ENCODE measurements around the gene SPATA6. TPM values are rescaled to one million over a fixed set of nuclear protein-coding genes. Genes with fewer than 3 reads are reported as not detected.
"Not testable (repeated sequence)": the region's sequence is repeated elsewhere in the genome, so short reads cannot be mapped to it uniquely, and the experiment has no call there.

The SPATA6 gene
- 10 to 100 TPM; 13.6 to 20.7 (median 18.8) TPM for total RNA-seq
- 2.4 TPM for polyA plus RNA-seq
- long read RNA-seq, donor 1, full-length matches to known transcripts, result 2 of 5 reads
- long read RNA-seq, donor 1, partial matches to known transcripts, result 0 of 5 reads
- long read RNA-seq, donor 1, other reads (novel, unspliced or antisense), result 3 of 5 reads
- long read RNA-seq, donor 2, full-length matches to known transcripts, result 1 of 6 reads
- long read RNA-seq, donor 2, partial matches to known transcripts, result 2 of 6 reads
- long read RNA-seq, donor 2, other reads (novel, unspliced or antisense), result 3 of 6 reads
- long read RNA-seq, donor 3, full-length matches to known transcripts, result 7 of 11 reads
- long read RNA-seq, donor 3, partial matches to known transcripts, result 0 of 11 reads
- long read RNA-seq, donor 3, other reads (novel, unspliced or antisense), result 4 of 11 reads
- long read RNA-seq, donor 4, full-length matches to known transcripts, result 1 of 6 reads
- long read RNA-seq, donor 4, partial matches to known transcripts, result 1 of 6 reads
- long read RNA-seq, donor 4, other reads (novel, unspliced or antisense), result 4 of 6 reads

GRCh38 chr1:48471691-48472576, at the start of gene SPATA6:
TSS of gene SPATA6 (minus strand) at chr1:48472204. CDS start at chr1:48472008, 196 bp downstream.
- DNase-seq (peak; percentile 97 to 99 (median 99)), ATAC-seq (peak; percentile 96 to 97)
- Histone ChIP-seq H3K4me3 (ENCODE audit: low read length) (peak within 1 kb of the TSS; percentile 66), H3K27ac (ENCODE audit: low read length) (peak within 1 kb of the TSS; percentile 87), H3K27me3 (ENCODE audit: control insufficient read depth, insufficient read depth) (no peaks in the 10 kb centered on the region), H3K4me1 (ENCODE audit: control insufficient read depth, insufficient read depth, low read length) (no peaks in the 10 kb centered on the region), H3K9me3 (ENCODE audit: control insufficient read depth, low read length) (no peaks in the 10 kb centered on the region)
- intact Hi-C loops (cut with DNase I), result no loop called here
- WGBS, result under 1% methylated on average over 73 of the region's 73 CpGs

- WGBS, result 93% methylated on average over 6 of the region's 6 CpGs
- H3K9me3 ChIP-seq (ENCODE audit: control insufficient read depth, low read length); H3K27me3 ChIP-seq (ENCODE audit: control insufficient read depth, insufficient read depth); ATAC-seq; intact Hi-C loops (cut with DNase I); H3K4me3 ChIP-seq (ENCODE audit: low read length); H3K27ac ChIP-seq (ENCODE audit: low read length); DNase-seq; H3K4me1 ChIP-seq (ENCODE audit: control insufficient read depth, insufficient read depth, low read length): not testable (repeated sequence)
Observed at GRCh38 chr1:48519896-48520295, 47.9 kb upstream of the SPATA6 start.

- no peak for ATAC-seq
- no peak overlapping the region for H3K4me3 ChIP-seq (ENCODE audit: low read length)
- 0% methylated on average over 1 of the region's 1 CpG for WGBS
Observed at GRCh38 chr1:48506870-48507269, 34.9 kb upstream of the SPATA6 start.

GRCh38 chr1:48500541-48501450, 28.8 kb upstream of the SPATA6 start:
- Histone ChIP-seq H3K27ac (ENCODE audit: low read length) (no peak overlapping the region), H3K4me1 (ENCODE audit: control insufficient read depth, insufficient read depth, low read length) (no peaks in the 10 kb centered on the region), H3K27me3 (ENCODE audit: control insufficient read depth, insufficient read depth) (no peaks in the 10 kb centered on the region), H3K9me3 (ENCODE audit: control insufficient read depth, low read length) (no peaks in the 10 kb centered on the region), H3K4me3 (ENCODE audit: low read length) (no peak overlapping the region)
- DNase-seq (no peak), ATAC-seq (no peak)
- WGBS, result 63% methylated on average over 12 of the region's 12 CpGs
- intact Hi-C loops (cut with DNase I), result no loop called here

More at GRCh38 chr1:48506870-48507269, 34.9 kb upstream of the SPATA6 start:
- H3K4me1 ChIP-seq (ENCODE audit: control insufficient read depth, insufficient read depth, low read length), result no peaks in the 10 kb centered on the region
- H3K27me3 ChIP-seq (ENCODE audit: control insufficient read depth, insufficient read depth), result no peaks in the 10 kb centered on the region
- no peaks in the 10 kb centered on the region for H3K9me3 ChIP-seq (ENCODE audit: control insufficient read depth, low read length)
- intact Hi-C loops (cut with DNase I), result no loop called here
- H3K27ac ChIP-seq (ENCODE audit: low read length), result no peak overlapping the region
- no peak for DNase-seq

GRCh38 chr1:48499211-48499735, 27.3 kb upstream of the SPATA6 start:
- H3K27me3 ChIP-seq (ENCODE audit: control insufficient read depth, insufficient read depth), result no peaks in the 10 kb centered on the region
- no peak overlapping the region for H3K4me3 ChIP-seq (ENCODE audit: low read length)
- peaks cover 4% of the 10 kb centered on the region for H3K4me1 ChIP-seq (ENCODE audit: control insufficient read depth, insufficient read depth, low read length)
- H3K27ac ChIP-seq (ENCODE audit: low read length), result no peak overlapping the region
- no peaks in the 10 kb centered on the region for H3K9me3 ChIP-seq (ENCODE audit: control insufficient read depth, low read length)
- DNase-seq (no peak), ATAC-seq (no peak)
- WGBS, result 75% methylated on average over 8 of the region's 8 CpGs
- intact Hi-C loops (cut with DNase I), result loop anchor here in 1 of 4 donors (10.0 kb wide), 1 partner anchor 124 kb away; no protein-coding TSS in a partner anchor

- ATAC-seq (peak; percentile 92), DNase-seq (peak; percentile 81 to 94 (median 90))
- H3K4me3 ChIP-seq (ENCODE audit: low read length), result no peak overlapping the region
- intact Hi-C loops (cut with DNase I), result loop anchor here in 1 of 4 donors (10.0 kb wide), 1 partner anchor 123 kb away; no protein-coding TSS in a partner anchor
- H3K4me1 ChIP-seq (ENCODE audit: control insufficient read depth, insufficient read depth, low read length), result peaks cover 4% of the 10 kb centered on the region
- H3K27me3 ChIP-seq (ENCODE audit: control insufficient read depth, insufficient read depth), result no peaks in the 10 kb centered on the region
- no peaks in the 10 kb centered on the region for H3K9me3 ChIP-seq (ENCODE audit: control insufficient read depth, low read length)
- H3K27ac ChIP-seq (ENCODE audit: low read length), result no peak overlapping the region
- WGBS, result 19% methylated on average over 15 of the region's 15 CpGs
Observed at GRCh38 chr1:48498096-48498791, 26.2 kb upstream of the SPATA6 start.

- no peak overlapping the region for H3K4me3 ChIP-seq (ENCODE audit: low read length)
- DNase-seq (no peak), ATAC-seq (no peak)
- H3K27ac ChIP-seq (ENCODE audit: low read length), result no peak overlapping the region
- no peaks in the 10 kb centered on the region for H3K27me3 ChIP-seq (ENCODE audit: control insufficient read depth, insufficient read depth)
- 97% methylated on average over 3 of the region's 3 CpGs for WGBS
- no peaks in the 10 kb centered on the region for H3K9me3 ChIP-seq (ENCODE audit: control insufficient read depth, low read length)
- peaks cover 7% of the 10 kb centered on the region for H3K4me1 ChIP-seq (ENCODE audit: control insufficient read depth, insufficient read depth, low read length)
- intact Hi-C loops (cut with DNase I), result loop anchor here in 1 of 4 donors (10.0 kb wide), 1 partner anchor 121 kb away; no protein-coding TSS in a partner anchor
Observed at GRCh38 chr1:48495911-48496310, 23.9 kb upstream of the SPATA6 start.

GRCh38 chr1:48495166-48495565, 23.2 kb upstream of the SPATA6 start:
- Histone ChIP-seq H3K4me1 (ENCODE audit: control insufficient read depth, insufficient read depth, low read length) (peaks cover 7% of the 10 kb centered on the region), H3K4me3 (ENCODE audit: low read length) (no peak overlapping the region), H3K27me3 (ENCODE audit: control insufficient read depth, insufficient read depth) (no peaks in the 10 kb centered on the region), H3K9me3 (ENCODE audit: control insufficient read depth, low read length) (no peaks in the 10 kb centered on the region), H3K27ac (ENCODE audit: low read length) (no peak overlapping the region)
- ATAC-seq (no peak), DNase-seq (no peak)
- intact Hi-C loops (cut with DNase I), result loop anchor here in 1 of 4 donors (10.0 kb wide), 1 partner anchor 120 kb away; no protein-coding TSS in a partner anchor
- WGBS, result 86% methylated on average over 1 of the region's 1 CpG

GRCh38 chr1:48493970-48494769, 22.2 kb upstream of the SPATA6 start:
- H3K9me3 ChIP-seq (ENCODE audit: control insufficient read depth, low read length), result no peaks in the 10 kb centered on the region
- H3K4me1 ChIP-seq (ENCODE audit: control insufficient read depth, insufficient read depth, low read length), result peaks cover 7% of the 10 kb centered on the region
- no peaks in the 10 kb centered on the region for H3K27me3 ChIP-seq (ENCODE audit: control insufficient read depth, insufficient read depth)
- ATAC-seq (peak; percentile 69 to 76), DNase-seq (peak in 1 of 3 donors; percentile 36)
- WGBS, result 62% methylated on average over 5 of the region's 5 CpGs
- H3K27ac ChIP-seq (ENCODE audit: low read length), result peak overlapping the region; percentile 28
- intact Hi-C loops (cut with DNase I), result loop anchor here in 1 of 4 donors (10.0 kb wide), 1 partner anchor 119 kb away; no protein-coding TSS in a partner anchor
- no peak overlapping the region for H3K4me3 ChIP-seq (ENCODE audit: low read length)
